Testis (tissue), 2 donors: ENCODE data around the gene MAP3K7.

Experiments used
- POLR2A ChIP-seq: fragments of 450-650 bp; IDR thresholded peaks from one replicate; pipeline ENCODE4 v1.6.1; 2017; ENCODE audit warnings: antibody characterized with exemption, mild to moderate bottlenecking, moderate library complexity
- TF ChIP-seq, protein P1 (sequence below), 3 experiments: fragments of 450-650 bp in 2 of 3; fragments of 200-600 bp in 1 of 3; sonication (generic) in 1 of 3; IDR thresholded peaks; one replicate each; pipeline ENCODE4 v1.5.1; 2016 to 2019; ENCODE audit warnings: antibody characterized with exemption in 3 of 3, mild to moderate bottlenecking in 2 of 3, moderate library complexity in 1 of 3

- TF ChIP-seq, protein P1, sequence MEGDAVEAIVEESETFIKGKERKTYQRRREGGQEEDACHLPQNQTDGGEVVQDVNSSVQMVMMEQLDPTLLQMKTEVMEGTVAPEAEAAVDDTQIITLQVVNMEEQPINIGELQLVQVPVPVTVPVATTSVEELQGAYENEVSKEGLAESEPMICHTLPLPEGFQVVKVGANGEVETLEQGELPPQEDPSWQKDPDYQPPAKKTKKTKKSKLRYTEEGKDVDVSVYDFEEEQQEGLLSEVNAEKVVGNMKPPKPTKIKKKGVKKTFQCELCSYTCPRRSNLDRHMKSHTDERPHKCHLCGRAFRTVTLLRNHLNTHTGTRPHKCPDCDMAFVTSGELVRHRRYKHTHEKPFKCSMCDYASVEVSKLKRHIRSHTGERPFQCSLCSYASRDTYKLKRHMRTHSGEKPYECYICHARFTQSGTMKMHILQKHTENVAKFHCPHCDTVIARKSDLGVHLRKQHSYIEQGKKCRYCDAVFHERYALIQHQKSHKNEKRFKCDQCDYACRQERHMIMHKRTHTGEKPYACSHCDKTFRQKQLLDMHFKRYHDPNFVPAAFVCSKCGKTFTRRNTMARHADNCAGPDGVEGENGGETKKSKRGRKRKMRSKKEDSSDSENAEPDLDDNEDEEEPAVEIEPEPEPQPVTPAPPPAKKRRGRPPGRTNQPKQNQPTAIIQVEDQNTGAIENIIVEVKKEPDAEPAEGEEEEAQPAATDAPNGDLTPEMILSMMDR (IDR thresholded peaks at IDR 0.05), result no peak
- TF ChIP-seq POLR2A, result no peak
Measured at GRCh38 chr6:90494067-90494780, 92.6 kb downstream of the MAP3K7 start.
